Hematopoietic multipotent progenitor cell treated with erythropoietin and hydrocortisone succinate and interleukin-3 and kit ligand, for 6 days (in vitro differentiated cells): Measurements from ENCODE around the gene PARP16.

ENCODE experiments used
- DNase-seq: peaks from one replicate; pipeline ENCODE4 v3.0.0-alpha.2; 2015

PARP16 gene

GRCh38 chr15:65310431-65311137 lies 23.9 kb upstream of the PARP16 start:
- DNase-seq = peak; percentile 36

GRCh38 chr15:65309882-65310418 lies 23.3 kb upstream of the PARP16 start:
- no peak for DNase-seq

- DNase-seq = no peak
These were observed 21.3 kb upstream of the PARP16 start for GRCh38 chr15:65307978-65308377.

GRCh38 chr15:65306551-65306950 lies 19.9 kb upstream of the PARP16 start:
- no peak for DNase-seq

GRCh38 chr15:65305776-65306175 lies 19.1 kb upstream of the PARP16 start:
- DNase-seq = no peak

- DNase-seq = no peak
These were observed 18.6 kb upstream of the PARP16 start for GRCh38 chr15:65305150-65305758.

- DNase-seq = peak; percentile 98
These were observed 17.9 kb upstream of the PARP16 start, which contains the start of gene RNU5B-1 for GRCh38 chr15:65304381-65305149. Gene RNU5B-1 (plus strand): TSS chr15:65304677.

GRCh38 chr15:65303687-65304380 lies 17.2 kb upstream of the PARP16 start:
- DNase-seq = peak; percentile 70

- no peak for DNase-seq
These were observed 15.4 kb upstream of the PARP16 start for GRCh38 chr15:65302061-65302460.

GRCh38 chr15:65300924-65301441 lies 14.3 kb upstream of the PARP16 start:
- DNase-seq = no peak

GRCh38 chr15:65298731-65299130 lies 12.0 kb upstream of the PARP16 start:
- DNase-seq = no peak

- DNase-seq = peak; percentile 47
These were observed 6.3 kb upstream of the PARP16 start for GRCh38 chr15:65292938-65293518.

- no peak for DNase-seq
These were observed 3.5 kb upstream of the PARP16 start for GRCh38 chr15:65290228-65290627.

GRCh38 chr15:65289261-65289854 lies 2.7 kb upstream of the PARP16 start:
- peak; percentile 66 for DNase-seq

- peak; percentile 32 for DNase-seq
These were observed 805 bp upstream of the PARP16 start for GRCh38 chr15:65287520-65287855.

GRCh38 chr15:65286069-65286703 lies 497 bp downstream of the PARP16 start:
- DNase-seq = peak; percentile 42

GRCh38 chr15:65285291-65286068 lies 1.2 kb downstream of the PARP16 start:
- DNase-seq = no peak

GRCh38 chr15:65278480-65278879 lies 8.2 kb downstream of the PARP16 start:
- DNase-seq = no peak

GRCh38 chr15:65277015-65277414 lies 9.7 kb downstream of the PARP16 start:
- DNase-seq = no peak

- DNase-seq = no peak
These were observed 11.0 kb downstream of the PARP16 start for GRCh38 chr15:65275728-65276126.
